GM10266 (cell line): Measurements from ENCODE around the gene SNORC.

Source experiments
- DNase-seq: peaks from one replicate; pipeline ENCODE4 v3.0.0; 2012; ENCODE audit errors: extremely low spot score
- CTCF ChIP-seq: IDR thresholded peaks from 2 replicates; pipeline ENCODE4 v1.5.1; 2012; ENCODE audit warnings: mild to moderate bottlenecking, low read depth; ENCODE audit not compliant: control insufficient read depth, insufficient read depth; ENCODE audit errors: missing control alignments

The SNORC gene

DNA sequence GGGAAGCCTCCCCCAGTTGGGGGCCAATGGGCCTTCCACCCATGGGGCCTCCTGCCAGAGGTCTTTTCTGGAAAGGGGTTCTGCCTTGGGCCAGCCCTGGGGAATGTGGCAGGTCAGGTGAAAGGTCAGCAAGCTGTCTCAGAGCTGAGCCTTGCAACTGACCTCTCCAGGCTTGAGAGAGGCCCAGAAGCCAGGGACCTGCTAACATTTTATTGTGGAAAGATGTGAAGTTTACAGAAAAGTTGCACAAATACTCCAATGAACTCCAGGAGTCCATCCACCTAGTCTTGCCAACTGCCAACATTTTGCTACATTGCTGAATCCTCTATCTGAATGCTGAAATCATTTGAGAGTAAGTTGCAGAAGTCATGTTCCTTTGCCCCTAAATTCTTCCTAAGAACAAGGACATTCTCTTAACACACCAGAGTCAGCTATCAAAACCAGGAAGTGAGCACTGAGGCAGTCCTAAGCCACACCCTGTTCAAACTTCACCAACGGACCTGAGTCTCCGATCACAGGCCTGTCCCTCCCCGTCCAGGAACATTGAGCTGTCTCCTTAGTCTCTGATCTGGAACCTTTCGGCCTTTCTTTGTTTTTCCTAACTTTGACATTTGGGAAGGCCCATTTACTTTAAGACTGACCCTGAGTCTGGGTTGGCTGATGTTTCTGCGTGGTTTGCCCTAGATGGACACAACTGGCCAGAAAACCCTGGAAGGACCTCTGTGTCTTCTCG lies 4.0 kb downstream of the SNORC start:
- no peak for TF ChIP-seq CTCF
- DNase-seq: no peak

DNA sequence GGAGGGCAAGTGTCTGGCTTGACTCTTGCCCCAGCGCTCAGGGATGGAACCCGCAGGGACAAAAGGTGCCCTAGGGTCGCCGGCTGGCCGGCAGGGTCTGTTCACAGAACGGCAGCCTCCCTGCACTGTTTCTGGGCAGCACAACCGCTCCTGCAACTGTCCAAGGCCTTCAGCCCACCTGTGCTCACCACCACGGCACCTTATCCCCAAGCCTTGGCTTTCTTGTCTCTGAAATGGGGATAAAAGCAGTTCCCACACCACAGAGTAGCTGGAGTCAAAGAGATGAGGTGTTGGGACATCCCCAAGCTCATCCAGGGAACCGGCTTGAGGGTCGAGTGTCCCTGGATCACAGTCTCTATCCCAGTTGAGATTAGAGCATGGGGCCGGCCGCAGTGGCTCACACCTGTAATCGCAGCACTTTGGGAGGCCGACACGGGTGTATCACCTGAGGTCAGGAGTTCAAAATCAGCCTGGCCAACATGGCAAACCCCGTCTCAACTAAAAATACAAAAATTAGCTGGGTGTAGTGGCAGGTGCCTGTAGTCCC lies 4.7 kb downstream of the SNORC start:
- no peak for DNase-seq
- TF ChIP-seq CTCF: no peak

DNA sequence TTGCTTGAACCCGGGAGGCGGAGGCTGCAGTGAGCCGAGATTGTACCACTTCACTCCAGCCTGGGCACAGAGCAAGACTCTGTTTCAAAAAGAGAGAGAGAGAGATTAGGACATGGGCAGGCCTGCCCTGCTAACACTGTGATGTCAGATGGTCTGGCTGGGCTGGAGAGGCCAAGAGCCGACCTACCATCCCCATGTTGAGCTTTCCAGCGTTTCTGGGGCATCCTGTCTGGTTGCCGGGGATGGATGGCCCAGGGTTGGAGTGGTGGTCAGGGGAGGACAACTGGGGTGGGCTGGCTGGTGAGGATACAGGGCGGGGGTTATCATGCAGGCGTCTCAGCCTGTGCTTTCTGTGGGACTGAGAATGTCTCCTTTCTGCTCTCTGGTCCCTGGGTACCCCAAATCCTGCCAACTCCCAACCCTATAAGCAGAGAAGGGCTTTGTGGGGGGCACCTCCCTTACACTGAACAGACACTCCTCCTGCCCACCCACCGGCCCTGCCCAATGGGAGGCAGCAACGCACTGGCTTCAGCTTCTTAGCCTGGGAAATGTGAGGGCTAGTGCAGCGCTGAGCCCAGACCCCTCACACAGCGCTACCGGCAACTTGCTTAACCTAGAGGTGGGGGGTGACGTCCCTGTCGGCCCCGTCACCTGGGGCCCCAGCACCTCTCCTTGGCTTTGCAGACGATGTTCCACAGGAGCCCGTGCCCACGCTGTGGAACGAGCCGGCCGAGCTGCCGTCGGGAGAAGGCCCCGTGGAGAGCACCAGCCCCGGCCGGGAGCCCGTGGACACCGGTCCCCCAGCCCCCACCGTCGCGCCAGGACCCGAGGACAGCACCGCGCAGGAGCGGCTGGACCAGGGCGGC lies 5.4 kb downstream of the SNORC start:
- TF ChIP-seq CTCF: no peak
- DNase-seq: peak; percentile 57

GRCh38 chr2:232876161-232876977 lies 6.3 kb downstream of the SNORC start:
- peak; percentile 40 for TF ChIP-seq CTCF
- DNase-seq: peak; percentile 72

GRCh38 chr2:232876978-232877441 lies 6.9 kb downstream of the SNORC start:
- no peak for DNase-seq

More at GRCh38 chr2:232876978-232877441, 6.9 kb downstream of the SNORC start:
- TF ChIP-seq CTCF: no peak
